GM23338 (cell line): ENCODE measurements around the gene RAD51B. TPM values are rescaled to one million over a fixed set of nuclear protein-coding genes. Genes with fewer than 3 reads are reported as not detected.

ENCODE experiments used
- ATAC-seq: fragments of 200-7000 bp; cut with Tn5 transposase; 3 replicates; pipeline ENCODE4 v1.9.1; 2020
- DNase-seq: peaks from one replicate; pipeline ENCODE4 v3.0.0-alpha.2; 2015; ENCODE audit warnings: low spot score
- H2AFZ ChIP-seq: fragments of 200-600 bp; sonication (generic); 2 replicates; pipeline ENCODE4 v1.8.0; 2016; ENCODE audit warnings: antibody characterized with exemption, mild to moderate bottlenecking, moderate library complexity
- H3F3A ChIP-seq: fragments of 200-600 bp; sonication (generic); replicated peaks from 2 replicates; pipeline ENCODE4 v1.8.0; 2017; ENCODE audit warnings: antibody characterized with exemption, mixed run types, low read depth
- H3K27ac ChIP-seq: fragments of 200-600 bp; sonication (generic); 2 replicates; pipeline ENCODE4 v1.6.1; 2016; ENCODE audit warnings: low read depth
- H3K27me3 ChIP-seq: fragments of 200-600 bp; sonication (generic); 2 replicates; pipeline ENCODE4 v1.8.0; 2016; ENCODE audit warnings: mild to moderate bottlenecking, mixed run types, moderate library complexity; ENCODE audit not compliant: insufficient read depth
- H3K36me3 ChIP-seq: fragments of 200-600 bp; sonication (generic); 2 replicates; pipeline ENCODE4 v1.8.0; 2016; ENCODE audit warnings: mild to moderate bottlenecking; ENCODE audit not compliant: insufficient read depth
- H3K4me1 ChIP-seq: fragments of 200-600 bp; sonication (generic); 2 replicates; pipeline ENCODE4 v1.8.0; 2016; ENCODE audit warnings: mild to moderate bottlenecking, moderate library complexity; ENCODE audit not compliant: insufficient read depth
- H3K4me2 ChIP-seq: fragments of 200-600 bp; sonication (generic); 2 replicates; pipeline ENCODE4 v1.7.1; 2017; ENCODE audit warnings: mixed run types
- H3K4me3 ChIP-seq: fragments of 200-600 bp; sonication (generic); 2 replicates; pipeline ENCODE4 v1.6.1; 2016; ENCODE audit warnings: mixed run types
- H3K79me2 ChIP-seq: fragments of 200-600 bp; sonication (generic); replicated peaks from 2 replicates; pipeline ENCODE4 v1.8.0; 2017; ENCODE audit warnings: mild to moderate bottlenecking; ENCODE audit not compliant: insufficient read depth
- H3K9me2 ChIP-seq: fragments of 200-600 bp; sonication (generic); 2 replicates; pipeline ENCODE4 v1.8.0; 2017; ENCODE audit not compliant: insufficient read depth
- H4K20me1 ChIP-seq: fragments of 200-600 bp; sonication (generic); replicated peaks from 2 replicates; pipeline ENCODE4 v1.8.0; 2017; ENCODE audit warnings: mild to moderate bottlenecking; ENCODE audit not compliant: insufficient read depth
- H3K27ac Mint-ChIP-seq: 2 replicates; pipeline ENCODE4 v1.8.0; 2020; ENCODE audit warnings: inconsistent platforms, mild to moderate bottlenecking, moderate library complexity, mixed read lengths
- H3K27me3 Mint-ChIP-seq: 3 replicates; pipeline ENCODE4 v1.8.0; 2022; ENCODE audit warnings: low read depth, mild to moderate bottlenecking, moderate library complexity, mixed read lengths, inconsistent platforms; ENCODE audit not compliant: insufficient read depth, poor library complexity
- H3K36me3 Mint-ChIP-seq: 3 replicates; pipeline ENCODE4 v1.8.0; 2021; ENCODE audit warnings: low read depth, mild to moderate bottlenecking, inconsistent platforms, moderate library complexity, mixed read lengths
- H3K4me1 Mint-ChIP-seq: 3 replicates; pipeline ENCODE4 v1.8.0; 2020; ENCODE audit warnings: mild to moderate bottlenecking, inconsistent platforms, mixed read lengths
- H3K4me3 Mint-ChIP-seq: 3 replicates; pipeline ENCODE4 v1.8.0; 2021; ENCODE audit warnings: moderate library complexity, mild to moderate bottlenecking, inconsistent platforms, mixed read lengths
- H3K9me3 Mint-ChIP-seq: 3 replicates; pipeline ENCODE4 v1.8.0; 2020; ENCODE audit warnings: moderate library complexity, mild to moderate bottlenecking, inconsistent platforms, mixed read lengths
- CREB1 ChIP-seq: fragments of 250-450 bp; sonication (Bioruptor Pico); IDR thresholded peaks from 2 replicates; pipeline ENCODE4 v1.5.0; 2020; ENCODE audit warnings: low read depth, mild to moderate bottlenecking, moderate library complexity
- EZH2 ChIP-seq: fragments of 200-600 bp; sonication (generic); IDR thresholded peaks from one replicate; pipeline ENCODE4 v1.8.0; 2017; ENCODE audit warnings: antibody characterized with exemption, mild to moderate bottlenecking, low read depth; ENCODE audit not compliant: unreplicated experiment
- EZH2phosphoT487 ChIP-seq: fragments of 200-600 bp; sonication (generic); IDR thresholded peaks from one replicate; pipeline ENCODE4 v1.8.1; 2018; ENCODE audit warnings: antibody characterized with exemption; ENCODE audit not compliant: unreplicated experiment
- JUNB ChIP-seq: IDR thresholded peaks from one replicate; pipeline ENCODE4 v1.6.1; 2016; ENCODE audit warnings: antibody characterized with exemption; ENCODE audit not compliant: unreplicated experiment
- NANOG ChIP-seq: IDR thresholded peaks from 2 replicates; pipeline ENCODE4 v1.6.1; 2016; ENCODE audit warnings: antibody characterized with exemption, borderline replicate concordance
- POLR2AphosphoS5 ChIP-seq: IDR thresholded peaks from 2 replicates; pipeline ENCODE4 v1.6.1; 2016; ENCODE audit warnings: antibody characterized with exemption, low read depth
- STAT1 ChIP-seq: IDR thresholded peaks from one replicate; pipeline ENCODE4 v1.6.1; 2016; ENCODE audit warnings: antibody characterized with exemption; ENCODE audit not compliant: unreplicated experiment
- ZNF114 ChIP-seq: fragments of 250-450 bp; sonication (Bioruptor Pico); IDR thresholded peaks from 2 replicates; pipeline ENCODE4 v1.5.0; 2020; ENCODE audit warnings: mild to moderate bottlenecking, moderate library complexity
- ZNF331 ChIP-seq: fragments of 250-450 bp; sonication (Bioruptor Pico); IDR thresholded peaks from 2 replicates; pipeline ENCODE4 v1.5.0; 2020; ENCODE audit warnings: low read depth, mild to moderate bottlenecking, moderate library complexity
- ZNF462 ChIP-seq: fragments of 250-450 bp; sonication (Bioruptor Pico); IDR thresholded peaks from 2 replicates; pipeline ENCODE4 v1.5.0; 2020; ENCODE audit warnings: mild to moderate bottlenecking, moderate library complexity
- polyA plus RNA-seq: library from polyadenylated mRNA; unstranded; fragments of >200 nt; fragmentation: Nextera tagmentation; extraction: Ambion mirVana; gene quantifications from 2 replicates; pipeline ENCODE4 v1.2.1, GENCODE V29; 2016
- total RNA-seq: library from RNA; depleted of rRNA; stranded (reverse); fragments of >200 nt; shearing (Covaris generic); gene quantifications from 2 replicates; pipeline ENCODE4 v1.2.3, GENCODE V29; 2014
- TF ChIP-seq, protein P1 (sequence below): IDR thresholded peaks from one replicate; pipeline ENCODE4 v1.6.1; 2018; ENCODE audit warnings: antibody characterized with exemption; ENCODE audit not compliant: unreplicated experiment
- TF ChIP-seq, protein P2 (sequence below), 2 experiments: fragments of 200-600 bp in 1 of 2; sonication (generic) in 1 of 2; conservative IDR thresholded peaks; 2 replicates each; pipeline versions ENCODE4 v1.5.1 to v1.6.1; 2016 to 2017; ENCODE audit warnings: antibody characterized with exemption in 2 of 2, low read depth in 2 of 2, mild to moderate bottlenecking in 2 of 2, moderate library complexity in 1 of 2
- TF ChIP-seq, protein P3 (sequence below): IDR thresholded peaks from 2 replicates; pipeline ENCODE4 v1.6.1; 2016; ENCODE audit warnings: antibody characterized with exemption

Gene RAD51B
- total and polyA plus RNA-seq, 2 experiments from 2014 or later = 15.7 to 29.1 TPM

DNA sequence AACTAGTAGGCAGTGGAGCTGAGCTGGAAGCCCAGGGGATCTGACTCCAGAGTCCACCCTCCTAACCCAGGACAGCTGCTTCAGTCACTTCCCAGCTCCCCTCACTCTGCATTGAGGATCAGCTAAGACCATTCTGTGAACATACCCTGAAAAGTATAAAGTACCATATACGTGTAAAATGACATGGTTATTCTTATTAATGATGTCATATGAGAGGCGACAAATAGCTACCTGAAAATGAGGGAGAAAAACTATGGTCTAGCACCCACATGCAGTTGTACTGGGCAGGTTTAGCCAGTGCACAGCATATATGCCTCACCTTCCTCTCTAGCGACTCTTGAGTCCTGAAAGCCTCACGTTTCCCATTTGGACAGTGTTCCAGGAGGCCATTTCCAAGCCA is 461.9 kb downstream of the RAD51B start:
- Mint-ChIP-seq H3K27me3 (peaks cover 5% of the 10 kb centered on the region), H3K9me3 (no peaks in the 10 kb centered on the region), H3K4me3 (no peak overlapping the region), H3K36me3 (no peaks in the 10 kb centered on the region), H3K4me1 (peaks cover 25% of the 10 kb centered on the region), H3K27ac (no peak overlapping the region)
- Histone ChIP-seq H3K9me2 (no peaks in the 10 kb centered on the region), H4K20me1 (no peaks in the 10 kb centered on the region), H3K79me2 (no peaks in the 10 kb centered on the region), H3K4me3 (no peak overlapping the region), H2AFZ (no peak overlapping the region), H3K4me1 (peaks cover 3% of the 10 kb centered on the region; the same call in 1 of the 2 replicates), H3K36me3 (no peaks in the 10 kb centered on the region), H3F3A (no peaks in the 10 kb centered on the region), H3K27me3 (no peaks in the 10 kb centered on the region), H3K27ac (no peak overlapping the region), H3K4me2 (no peak overlapping the region)
- ATAC-seq (no peak), DNase-seq (no peak)
- TF ChIP-seq ZNF462 (CRISPR knock-in tag) (no peak), NANOG (no peak), ZNF331 (CRISPR knock-in tag) (no peak), EZH2phosphoT487 (no peak), EZH2 (no peak), JUNB (no peak), ZNF114 (CRISPR knock-in tag) (no peak), POLR2AphosphoS5 (no peak), CREB1 (CRISPR knock-in tag) (no peak), STAT1 (no peak)
- TF ChIP-seq, protein P1, sequence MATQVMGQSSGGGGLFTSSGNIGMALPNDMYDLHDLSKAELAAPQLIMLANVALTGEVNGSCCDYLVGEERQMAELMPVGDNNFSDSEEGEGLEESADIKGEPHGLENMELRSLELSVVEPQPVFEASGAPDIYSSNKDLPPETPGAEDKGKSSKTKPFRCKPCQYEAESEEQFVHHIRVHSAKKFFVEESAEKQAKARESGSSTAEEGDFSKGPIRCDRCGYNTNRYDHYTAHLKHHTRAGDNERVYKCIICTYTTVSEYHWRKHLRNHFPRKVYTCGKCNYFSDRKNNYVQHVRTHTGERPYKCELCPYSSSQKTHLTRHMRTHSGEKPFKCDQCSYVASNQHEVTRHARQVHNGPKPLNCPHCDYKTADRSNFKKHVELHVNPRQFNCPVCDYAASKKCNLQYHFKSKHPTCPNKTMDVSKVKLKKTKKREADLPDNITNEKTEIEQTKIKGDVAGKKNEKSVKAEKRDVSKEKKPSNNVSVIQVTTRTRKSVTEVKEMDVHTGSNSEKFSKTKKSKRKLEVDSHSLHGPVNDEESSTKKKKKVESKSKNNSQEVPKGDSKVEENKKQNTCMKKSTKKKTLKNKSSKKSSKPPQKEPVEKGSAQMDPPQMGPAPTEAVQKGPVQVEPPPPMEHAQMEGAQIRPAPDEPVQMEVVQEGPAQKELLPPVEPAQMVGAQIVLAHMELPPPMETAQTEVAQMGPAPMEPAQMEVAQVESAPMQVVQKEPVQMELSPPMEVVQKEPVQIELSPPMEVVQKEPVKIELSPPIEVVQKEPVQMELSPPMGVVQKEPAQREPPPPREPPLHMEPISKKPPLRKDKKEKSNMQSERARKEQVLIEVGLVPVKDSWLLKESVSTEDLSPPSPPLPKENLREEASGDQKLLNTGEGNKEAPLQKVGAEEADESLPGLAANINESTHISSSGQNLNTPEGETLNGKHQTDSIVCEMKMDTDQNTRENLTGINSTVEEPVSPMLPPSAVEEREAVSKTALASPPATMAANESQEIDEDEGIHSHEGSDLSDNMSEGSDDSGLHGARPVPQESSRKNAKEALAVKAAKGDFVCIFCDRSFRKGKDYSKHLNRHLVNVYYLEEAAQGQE = no peak
- TF ChIP-seq, protein P2, sequence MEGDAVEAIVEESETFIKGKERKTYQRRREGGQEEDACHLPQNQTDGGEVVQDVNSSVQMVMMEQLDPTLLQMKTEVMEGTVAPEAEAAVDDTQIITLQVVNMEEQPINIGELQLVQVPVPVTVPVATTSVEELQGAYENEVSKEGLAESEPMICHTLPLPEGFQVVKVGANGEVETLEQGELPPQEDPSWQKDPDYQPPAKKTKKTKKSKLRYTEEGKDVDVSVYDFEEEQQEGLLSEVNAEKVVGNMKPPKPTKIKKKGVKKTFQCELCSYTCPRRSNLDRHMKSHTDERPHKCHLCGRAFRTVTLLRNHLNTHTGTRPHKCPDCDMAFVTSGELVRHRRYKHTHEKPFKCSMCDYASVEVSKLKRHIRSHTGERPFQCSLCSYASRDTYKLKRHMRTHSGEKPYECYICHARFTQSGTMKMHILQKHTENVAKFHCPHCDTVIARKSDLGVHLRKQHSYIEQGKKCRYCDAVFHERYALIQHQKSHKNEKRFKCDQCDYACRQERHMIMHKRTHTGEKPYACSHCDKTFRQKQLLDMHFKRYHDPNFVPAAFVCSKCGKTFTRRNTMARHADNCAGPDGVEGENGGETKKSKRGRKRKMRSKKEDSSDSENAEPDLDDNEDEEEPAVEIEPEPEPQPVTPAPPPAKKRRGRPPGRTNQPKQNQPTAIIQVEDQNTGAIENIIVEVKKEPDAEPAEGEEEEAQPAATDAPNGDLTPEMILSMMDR (conservative IDR thresholded peaks at IDR 0.05; ENCODE audit: low read depth in 2 of 2) = no peak
- TF ChIP-seq, protein P3, sequence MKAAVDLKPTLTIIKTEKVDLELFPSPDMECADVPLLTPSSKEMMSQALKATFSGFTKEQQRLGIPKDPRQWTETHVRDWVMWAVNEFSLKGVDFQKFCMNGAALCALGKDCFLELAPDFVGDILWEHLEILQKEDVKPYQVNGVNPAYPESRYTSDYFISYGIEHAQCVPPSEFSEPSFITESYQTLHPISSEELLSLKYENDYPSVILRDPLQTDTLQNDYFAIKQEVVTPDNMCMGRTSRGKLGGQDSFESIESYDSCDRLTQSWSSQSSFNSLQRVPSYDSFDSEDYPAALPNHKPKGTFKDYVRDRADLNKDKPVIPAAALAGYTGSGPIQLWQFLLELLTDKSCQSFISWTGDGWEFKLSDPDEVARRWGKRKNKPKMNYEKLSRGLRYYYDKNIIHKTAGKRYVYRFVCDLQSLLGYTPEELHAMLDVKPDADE = no peak
